HG03139 (cell line): ENCODE results near the gene CHCHD6.

Source experiments
- ATAC-seq: cut with Tn5 transposase; IDR thresholded peaks from one replicate; pipeline ENCODE4 v1.9.1; 2021; ENCODE audit not compliant: unreplicated experiment

CHCHD6 gene

GRCh38 chr3:126986001-126986400, 282.0 kb downstream of the CHCHD6 start:
- no peak for ATAC-seq

- ATAC-seq: no peak
Measured at GRCh38 chr3:126987129-126987528, 283.1 kb downstream of the CHCHD6 start.

DNA sequence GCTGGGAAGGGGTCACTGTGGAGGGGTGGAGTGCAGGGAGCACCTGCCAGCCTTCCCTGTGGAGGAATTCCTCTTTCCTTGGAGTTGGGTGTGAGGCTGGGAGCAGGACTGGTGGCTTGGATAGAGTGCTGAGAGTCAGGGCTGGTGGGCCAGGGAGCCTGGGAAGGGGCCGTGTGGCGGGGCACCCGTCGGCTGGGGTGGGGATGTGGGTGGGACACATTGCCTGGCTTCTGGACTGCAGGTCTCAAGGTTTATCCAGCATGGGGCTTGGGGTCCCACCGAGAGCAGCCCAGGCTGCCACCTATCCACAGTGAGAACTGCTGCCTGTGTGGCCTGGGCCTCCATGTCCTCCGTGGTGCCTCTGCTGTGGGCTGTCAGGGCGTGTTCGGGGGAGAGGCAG, 283.6 kb downstream of the CHCHD6 start:
- ATAC-seq: no peak

GRCh38 chr3:126988451-126989021, 284.5 kb downstream of the CHCHD6 start:
- no peak for ATAC-seq

- ATAC-seq: no peak
Measured at GRCh38 chr3:126989316-126990023, 285.4 kb downstream of the CHCHD6 start.

DNA sequence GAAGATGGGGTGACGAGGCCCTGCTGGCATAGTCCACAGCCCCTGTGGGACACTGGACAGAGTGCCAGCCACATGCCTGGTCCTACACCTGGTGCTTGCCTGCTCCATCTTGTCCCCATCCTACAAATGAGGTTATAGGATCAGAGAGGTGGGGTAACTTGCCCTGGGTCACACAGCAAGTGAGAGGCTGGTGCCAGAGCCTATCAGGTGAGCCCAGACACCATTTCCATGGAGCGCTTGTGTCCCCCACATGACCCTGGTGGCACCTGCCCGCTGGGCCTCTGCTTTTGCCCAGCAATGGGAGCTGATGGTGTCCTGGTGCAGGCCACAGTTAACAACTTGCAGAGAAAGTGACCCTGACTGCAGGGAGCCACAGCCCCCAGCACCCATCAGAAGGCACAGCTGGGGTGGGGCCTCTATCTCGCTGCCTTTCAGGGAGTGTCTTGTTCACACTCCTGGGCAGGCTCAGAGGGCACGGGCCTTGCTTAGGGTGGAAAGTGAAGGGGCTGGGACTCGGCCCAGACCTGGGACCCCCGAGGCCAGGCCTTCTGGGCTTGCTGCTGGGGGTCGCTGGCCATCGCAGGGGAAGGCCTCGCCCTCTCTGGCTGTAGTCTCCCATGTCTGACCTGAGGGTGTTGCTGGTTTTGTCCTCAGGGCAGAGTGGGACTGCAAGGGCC, 286.1 kb downstream of the CHCHD6 start:
- no peak for ATAC-seq

GRCh38 chr3:126990890-126991289, 286.9 kb downstream of the CHCHD6 start:
- ATAC-seq: no peak

DNA sequence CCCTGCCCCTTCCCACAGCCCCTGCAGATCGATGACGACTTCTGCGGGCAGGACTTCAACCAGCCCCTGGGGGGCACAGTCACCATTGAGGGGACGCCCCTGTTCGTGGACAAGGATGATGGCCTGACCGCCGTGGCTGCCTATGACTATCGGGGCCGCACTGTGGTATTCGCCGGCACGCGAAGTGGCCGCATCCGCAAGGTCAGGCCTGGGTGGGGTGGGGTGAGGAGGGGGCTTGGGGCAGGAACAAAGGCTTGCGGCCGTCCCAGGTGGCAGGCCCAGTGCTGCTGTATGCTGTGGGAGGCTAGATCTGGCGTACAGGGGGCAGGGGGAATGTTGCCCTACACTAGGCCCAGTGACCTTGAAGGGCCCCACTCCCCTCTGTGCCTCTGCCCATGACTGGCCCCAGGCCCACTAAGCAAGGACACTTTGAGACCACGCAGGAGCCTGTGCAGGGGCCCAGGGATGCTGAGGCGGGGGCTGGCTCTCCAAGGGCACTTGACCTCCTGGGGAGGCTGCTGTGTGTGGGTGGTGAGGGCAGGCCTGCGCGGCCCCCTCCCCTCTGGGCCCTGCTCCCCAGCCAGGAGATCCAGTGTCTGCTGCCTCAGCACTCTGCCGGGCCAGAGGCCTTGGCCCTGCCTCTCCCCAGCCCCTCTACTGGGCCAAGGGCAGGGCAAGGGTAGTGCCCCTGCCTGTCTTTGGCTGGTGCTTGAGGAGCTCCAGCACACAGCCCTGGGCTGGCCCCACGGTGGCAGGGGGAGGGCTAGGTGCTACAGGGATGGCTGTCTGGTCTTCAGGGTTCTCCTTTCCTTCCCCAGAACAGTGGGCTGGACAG, 287.5 kb downstream of the CHCHD6 start:
- ATAC-seq: no peak

DNA sequence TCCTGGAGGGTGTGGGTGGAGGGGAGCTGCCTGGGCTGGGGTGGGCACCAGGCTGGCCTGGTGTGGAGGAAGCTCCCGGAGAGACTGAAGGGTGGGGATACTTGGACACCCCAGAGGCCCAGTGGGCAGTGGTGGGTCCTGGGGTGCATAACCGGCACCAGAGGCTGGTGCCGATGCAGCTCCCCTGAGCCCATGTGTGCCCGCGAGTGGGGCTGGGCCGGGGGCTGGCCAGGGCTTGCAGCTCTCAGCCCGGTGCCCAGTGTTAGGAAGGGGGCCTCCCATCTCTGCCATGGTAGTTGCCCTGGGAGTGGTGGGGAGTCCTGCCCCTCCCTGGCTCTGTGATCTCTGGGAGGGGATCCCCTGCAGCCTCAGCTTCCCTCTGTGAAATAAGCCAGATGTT, 288.2 kb downstream of the CHCHD6 start:
- no peak for ATAC-seq

DNA sequence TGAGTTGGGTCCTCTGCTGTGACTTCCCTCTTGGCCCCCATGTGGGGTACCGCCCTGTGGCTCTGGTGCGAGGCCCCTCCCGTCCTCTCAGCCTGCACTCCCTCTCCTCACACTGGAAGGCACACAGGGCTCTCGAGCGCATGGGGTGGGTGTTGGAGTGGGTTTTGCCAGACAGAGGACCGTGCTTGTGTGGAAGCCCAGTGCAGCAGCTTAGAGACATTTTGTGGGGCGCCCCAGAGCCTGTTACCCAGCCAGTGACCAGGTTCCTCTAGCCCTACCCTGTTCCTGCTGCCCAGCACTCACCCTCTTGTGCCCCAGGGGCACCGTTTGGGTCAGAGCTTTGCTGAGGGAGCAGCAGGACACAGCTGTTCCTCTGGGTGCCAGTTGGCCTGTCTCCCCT, 288.7 kb downstream of the CHCHD6 start:
- ATAC-seq: no peak

DNA sequence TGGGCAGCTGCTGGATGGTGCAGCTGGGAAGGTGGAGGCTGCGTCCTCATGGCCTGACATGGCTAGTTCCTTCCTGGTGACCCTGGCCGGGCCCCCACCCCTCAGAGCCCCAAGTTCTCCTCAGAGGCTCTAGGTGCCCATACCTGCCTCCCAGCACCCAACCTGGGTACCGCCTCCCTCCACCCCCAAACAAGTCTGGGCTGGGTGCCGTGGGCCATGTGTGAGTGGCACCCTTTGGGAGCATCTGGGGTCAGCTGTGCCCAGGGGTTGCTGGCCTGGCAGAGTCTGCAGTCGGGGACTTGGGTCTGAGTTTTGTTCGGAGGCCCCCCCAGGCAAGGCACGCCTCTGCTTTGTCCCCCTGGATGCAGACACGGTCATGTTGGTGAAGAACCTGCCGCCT, 289.4 kb downstream of the CHCHD6 start:
- no peak for ATAC-seq

DNA sequence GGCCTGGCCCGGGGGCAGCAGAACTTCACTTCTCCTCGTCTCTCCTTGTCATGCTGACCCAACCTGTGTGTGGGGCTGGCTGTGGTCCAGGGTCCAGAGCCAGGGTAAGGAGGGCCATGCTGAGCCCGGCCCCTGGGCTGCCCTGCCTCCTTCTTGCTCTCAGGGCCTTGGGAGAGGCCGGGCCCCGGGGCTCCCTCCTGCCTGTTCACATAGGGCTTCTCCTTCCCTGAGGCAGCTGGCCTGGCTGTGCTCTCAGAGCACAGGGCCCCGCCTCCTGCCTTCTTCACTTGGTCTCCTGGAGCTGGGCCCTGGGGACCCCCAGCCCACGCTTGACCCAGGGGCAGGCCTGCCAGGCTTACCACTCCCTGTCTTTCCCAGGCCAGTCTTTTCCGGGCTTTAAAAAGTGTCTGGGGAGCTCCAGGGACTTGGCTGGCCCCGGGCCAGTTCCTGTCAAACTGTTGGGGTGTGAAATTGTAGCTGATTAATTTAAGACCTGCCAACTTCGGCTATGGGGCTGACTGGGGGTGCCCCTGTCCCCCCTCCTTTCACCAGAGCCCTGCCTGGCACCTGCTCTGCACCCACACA, 290.7 kb downstream of the CHCHD6 start:
- no peak for ATAC-seq

GRCh38 chr3:126995254-126995780, 291.3 kb downstream of the CHCHD6 start:
- ATAC-seq: no peak

DNA sequence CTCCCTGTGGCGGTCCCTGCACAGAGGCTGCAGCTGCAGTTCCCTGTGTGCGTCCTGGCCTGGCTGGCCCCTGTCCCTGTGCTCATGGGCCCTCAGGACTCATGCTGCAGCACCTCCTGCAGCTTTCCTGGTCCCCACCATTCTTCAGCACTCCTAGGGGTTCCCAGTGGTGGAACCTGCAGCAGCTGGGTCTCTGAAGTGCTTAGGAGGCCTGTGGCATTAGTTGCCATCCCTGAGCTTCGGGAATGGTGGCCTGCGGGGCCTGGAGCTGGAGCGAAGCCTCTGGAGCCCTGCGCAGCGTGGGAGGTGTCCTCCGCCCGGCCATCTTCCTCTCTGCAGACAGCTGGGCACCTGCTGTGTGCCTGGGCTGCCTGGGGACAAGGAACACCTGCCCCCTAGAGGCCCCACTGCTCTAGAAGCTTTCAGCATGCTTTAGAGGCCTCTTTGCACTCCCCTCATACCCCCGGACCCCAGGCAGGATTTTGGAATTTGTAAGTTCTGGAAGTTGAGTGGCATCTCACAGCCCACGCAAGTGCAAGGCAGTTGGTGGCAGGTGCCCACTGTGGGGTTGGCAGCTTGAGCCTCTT, 292.0 kb downstream of the CHCHD6 start:
- ATAC-seq: no peak

GRCh38 chr3:126996905-126997304, 292.9 kb downstream of the CHCHD6 start:
- ATAC-seq: no peak

DNA sequence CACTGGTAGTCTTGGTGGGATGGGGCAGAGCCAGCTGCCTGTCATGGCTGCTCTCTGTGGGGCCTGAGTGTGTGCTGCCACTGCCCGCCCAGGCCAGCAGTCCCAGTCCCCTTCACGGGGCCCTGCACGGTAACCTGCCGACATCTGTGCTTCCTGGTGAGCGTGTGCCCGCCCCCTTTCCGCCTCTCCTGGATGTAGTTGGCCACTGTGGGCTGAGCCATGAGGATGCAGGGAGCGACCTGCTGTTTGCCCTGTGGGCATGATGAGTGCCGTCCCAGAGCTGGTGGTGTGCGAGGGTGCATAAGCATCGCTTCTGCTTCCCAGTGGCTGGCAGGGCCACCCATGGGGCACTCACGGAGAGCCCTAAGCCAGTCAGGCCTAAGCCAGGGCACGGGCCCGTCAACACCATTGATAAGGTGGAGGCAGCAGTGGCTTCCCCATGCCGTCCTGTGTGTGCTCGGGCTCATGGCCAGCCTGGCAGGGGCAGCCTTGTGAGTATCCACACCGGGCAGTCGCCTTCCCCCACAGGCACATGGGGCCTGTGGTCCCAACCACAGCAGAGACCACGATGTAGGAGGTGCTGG, 293.5 kb downstream of the CHCHD6 start:
- no peak for ATAC-seq

DNA sequence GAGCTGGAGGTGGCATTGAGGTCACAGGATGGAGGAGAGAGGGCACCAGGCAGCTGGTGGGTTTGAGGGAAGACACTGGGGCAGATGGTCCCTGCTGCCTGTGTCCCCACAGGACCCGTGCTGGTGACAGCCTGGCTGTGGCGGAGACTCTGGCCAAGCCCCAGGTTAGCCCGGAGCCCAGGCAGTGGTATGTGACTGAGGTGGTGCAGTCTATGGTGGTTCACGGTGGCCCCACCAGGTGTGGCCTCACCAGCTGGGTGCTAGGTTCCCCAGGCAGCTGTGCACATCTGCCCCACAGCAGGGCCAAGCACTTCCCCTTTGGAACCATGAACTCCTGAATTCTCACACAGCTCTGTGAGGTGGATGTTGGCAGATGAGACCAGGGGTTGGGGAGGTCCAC, 294.3 kb downstream of the CHCHD6 start:
- ATAC-seq: no peak

GRCh38 chr3:126998728-126999127, 294.7 kb downstream of the CHCHD6 start:
- ATAC-seq: no peak

- ATAC-seq: no peak
Measured at GRCh38 chr3:126999383-126999782, 295.3 kb downstream of the CHCHD6 start.

GRCh38 chr3:127000119-127000518, 296.1 kb downstream of the CHCHD6 start:
- ATAC-seq: no peak
